Retina (tissue), 1 donor: ENCODE measurements around the gene ATE1.
"Not testable (repeated sequence)": the region's sequence is repeated elsewhere in the genome, so short reads cannot be mapped to it uniquely, and the experiment has no call there.

Experiments
- DNase-seq: peaks from one replicate; pipeline ENCODE4 v3.0.0-alpha.2; 2016

ATE1 gene

GRCh38 chr10:121732172-121732571 lies 195.7 kb downstream of the ATE1 start:
- DNase-seq, result no peak

GRCh38 chr10:121724282-121724681 lies 203.5 kb downstream of the ATE1 start:
- no peak for DNase-seq

GRCh38 chr10:121722665-121723064 lies 205.2 kb downstream of the ATE1 start:
- no peak for DNase-seq

GRCh38 chr10:121721257-121721656 lies 206.6 kb downstream of the ATE1 start:
- no peak for DNase-seq

- DNase-seq, result no peak
Measured at GRCh38 chr10:121715969-121716368, 211.9 kb downstream of the ATE1 start.

GRCh38 chr10:121715076-121715475 lies 212.8 kb downstream of the ATE1 start:
- no peak for DNase-seq

GRCh38 chr10:121713486-121713885 lies 214.3 kb downstream of the ATE1 start:
- DNase-seq, result no peak

GRCh38 chr10:121710971-121711370 lies 216.9 kb downstream of the ATE1 start:
- no peak for DNase-seq

- DNase-seq, result peak; percentile 57
Measured at GRCh38 chr10:121710207-121710606, 217.6 kb downstream of the ATE1 start.

GRCh38 chr10:121709675-121710073 lies 218.2 kb downstream of the ATE1 start:
- DNase-seq, result peak; percentile 48

GRCh38 chr10:121708728-121709674 lies 218.8 kb downstream of the ATE1 start:
- peak; percentile 52 for DNase-seq

GRCh38 chr10:121702351-121703320 lies 225.2 kb downstream of the ATE1 start:
- DNase-seq, result no peak

- no peak for DNase-seq
Measured at GRCh38 chr10:121700416-121700815, 227.4 kb downstream of the ATE1 start.

- DNase-seq, result not testable (repeated sequence)
Measured at GRCh38 chr10:121699703-121700102, 228.1 kb downstream of the ATE1 start.

GRCh38 chr10:121698902-121699301 lies 228.9 kb downstream of the ATE1 start:
- no peak for DNase-seq

- no peak for DNase-seq
Measured at GRCh38 chr10:121698336-121698735, 229.5 kb downstream of the ATE1 start.

GRCh38 chr10:121696854-121697253 lies 231.0 kb downstream of the ATE1 start:
- DNase-seq, result no peak

GRCh38 chr10:121695731-121696464 lies 231.9 kb downstream of the ATE1 start:
- no peak for DNase-seq

- DNase-seq, result no peak
Measured at GRCh38 chr10:121694966-121695643, 232.7 kb downstream of the ATE1 start.

- DNase-seq, result no peak
Measured at GRCh38 chr10:121694327-121694965, 233.4 kb downstream of the ATE1 start.

GRCh38 chr10:121692626-121693025 lies 235.2 kb downstream of the ATE1 start:
- DNase-seq, result no peak

GRCh38 chr10:121690970-121691369 lies 236.9 kb downstream of the ATE1 start:
- no peak for DNase-seq
